NB4 (cell line): ENCODE data around the gene ARHGAP12.

Experiments
- DNase-seq: peaks from one replicate; pipeline ENCODE4 v3.0.0; 2010; ENCODE audit warnings: low read depth
- H3K4me3 ChIP-seq: one replicate; pipeline ENCODE4 v1.5.1; 2011; ENCODE audit warnings: mild to moderate bottlenecking, low read depth, low read length, moderate library complexity
- MYC ChIP-seq: IDR thresholded peaks from 2 replicates; pipeline ENCODE4 v1.6.1; 2011; ENCODE audit warnings: low read depth, low read length
- POLR2A ChIP-seq: IDR thresholded peaks from 2 replicates; pipeline ENCODE4 v1.6.1; 2011; ENCODE audit warnings: mild to moderate bottlenecking; ENCODE audit not compliant: insufficient read length; ENCODE audit errors: extremely low read depth
- TF ChIP-seq, protein P1 (sequence below): IDR thresholded peaks from one replicate; pipeline ENCODE4 v1.5.1; 2012; ENCODE audit warnings: low read depth, low read length
- TF ChIP-seq, protein P2 (sequence below): IDR thresholded peaks from 2 replicates; pipeline ENCODE4 v1.6.1; 2011; ENCODE audit warnings: low read depth, low read length

Gene ARHGAP12

DNA sequence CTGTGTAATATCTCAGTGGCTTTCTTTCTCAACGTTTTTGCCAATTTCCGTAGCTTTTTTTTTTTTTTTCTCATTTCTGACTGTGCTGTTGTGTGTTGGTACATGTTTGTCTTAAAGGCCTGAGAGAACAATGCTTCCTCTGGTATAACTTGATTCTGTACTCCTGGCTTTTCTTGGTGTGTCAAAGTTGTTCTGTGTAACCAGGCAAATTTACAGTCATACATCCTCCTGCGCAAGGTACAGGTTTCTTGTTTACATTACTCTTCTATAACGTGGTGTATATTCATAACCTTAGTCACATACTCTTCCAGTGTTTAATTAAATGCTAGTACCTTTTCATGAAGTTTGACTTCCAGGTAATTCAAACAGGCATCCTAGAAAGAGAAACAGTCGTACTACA, 8.3 kb upstream of the ARHGAP12 start:
- no peak for DNase-seq
- H3K4me3 ChIP-seq: no peak overlapping the region
- TF ChIP-seq, protein P1, sequence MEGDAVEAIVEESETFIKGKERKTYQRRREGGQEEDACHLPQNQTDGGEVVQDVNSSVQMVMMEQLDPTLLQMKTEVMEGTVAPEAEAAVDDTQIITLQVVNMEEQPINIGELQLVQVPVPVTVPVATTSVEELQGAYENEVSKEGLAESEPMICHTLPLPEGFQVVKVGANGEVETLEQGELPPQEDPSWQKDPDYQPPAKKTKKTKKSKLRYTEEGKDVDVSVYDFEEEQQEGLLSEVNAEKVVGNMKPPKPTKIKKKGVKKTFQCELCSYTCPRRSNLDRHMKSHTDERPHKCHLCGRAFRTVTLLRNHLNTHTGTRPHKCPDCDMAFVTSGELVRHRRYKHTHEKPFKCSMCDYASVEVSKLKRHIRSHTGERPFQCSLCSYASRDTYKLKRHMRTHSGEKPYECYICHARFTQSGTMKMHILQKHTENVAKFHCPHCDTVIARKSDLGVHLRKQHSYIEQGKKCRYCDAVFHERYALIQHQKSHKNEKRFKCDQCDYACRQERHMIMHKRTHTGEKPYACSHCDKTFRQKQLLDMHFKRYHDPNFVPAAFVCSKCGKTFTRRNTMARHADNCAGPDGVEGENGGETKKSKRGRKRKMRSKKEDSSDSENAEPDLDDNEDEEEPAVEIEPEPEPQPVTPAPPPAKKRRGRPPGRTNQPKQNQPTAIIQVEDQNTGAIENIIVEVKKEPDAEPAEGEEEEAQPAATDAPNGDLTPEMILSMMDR: no peak

DNA sequence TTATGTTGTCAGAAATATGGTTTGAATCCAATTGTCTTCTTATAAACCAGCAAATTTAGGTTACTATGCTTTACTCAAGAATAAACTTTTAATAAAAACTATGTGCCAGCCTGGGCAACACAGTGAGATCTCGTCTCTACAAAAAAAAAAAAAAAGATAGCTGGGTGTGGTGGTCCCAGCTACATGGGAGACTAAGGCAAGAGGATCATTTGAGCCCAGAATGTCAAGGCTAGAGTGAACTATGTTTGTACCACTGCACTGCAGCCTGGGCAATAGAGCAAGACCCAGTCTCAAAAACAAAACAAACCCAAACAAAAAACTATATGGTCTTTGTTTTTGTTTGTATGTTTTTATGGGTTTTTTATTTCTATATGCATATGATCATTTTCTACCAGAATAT, 7.5 kb upstream of the ARHGAP12 start:
- no peak for TF ChIP-seq MYC
- TF ChIP-seq POLR2A: no peak
- TF ChIP-seq, protein P2, sequence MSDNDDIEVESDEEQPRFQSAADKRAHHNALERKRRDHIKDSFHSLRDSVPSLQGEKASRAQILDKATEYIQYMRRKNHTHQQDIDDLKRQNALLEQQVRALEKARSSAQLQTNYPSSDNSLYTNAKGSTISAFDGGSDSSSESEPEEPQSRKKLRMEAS: no peak
- TF ChIP-seq, protein P1: no peak
- no peak overlapping the region for H3K4me3 ChIP-seq
- no peak for DNase-seq

DNA sequence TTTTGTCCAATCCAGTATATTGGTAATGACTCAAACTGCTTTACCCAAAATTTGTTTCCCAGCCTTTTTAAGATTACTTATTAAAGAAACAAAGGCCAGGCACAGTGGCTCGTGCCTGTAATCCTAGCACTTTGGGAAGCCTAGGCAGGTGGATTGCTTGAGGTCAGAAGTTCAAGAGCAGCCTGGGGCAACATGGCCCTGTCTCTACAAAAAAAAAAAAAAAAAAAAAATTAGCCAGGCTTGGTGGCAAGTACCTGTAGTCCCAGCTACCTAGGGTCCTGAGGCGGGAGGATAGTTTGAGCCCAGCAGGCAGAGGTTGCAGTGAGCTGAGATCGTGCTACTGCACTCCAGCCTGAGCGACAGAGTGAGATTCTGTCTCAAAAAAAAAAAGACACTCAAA, 7.0 kb upstream of the ARHGAP12 start:
- TF ChIP-seq POLR2A: no peak
- TF ChIP-seq, protein P2: no peak
- no peak for TF ChIP-seq MYC
- TF ChIP-seq, protein P1: no peak
- no peak for DNase-seq
- H3K4me3 ChIP-seq: no peak overlapping the region

DNA sequence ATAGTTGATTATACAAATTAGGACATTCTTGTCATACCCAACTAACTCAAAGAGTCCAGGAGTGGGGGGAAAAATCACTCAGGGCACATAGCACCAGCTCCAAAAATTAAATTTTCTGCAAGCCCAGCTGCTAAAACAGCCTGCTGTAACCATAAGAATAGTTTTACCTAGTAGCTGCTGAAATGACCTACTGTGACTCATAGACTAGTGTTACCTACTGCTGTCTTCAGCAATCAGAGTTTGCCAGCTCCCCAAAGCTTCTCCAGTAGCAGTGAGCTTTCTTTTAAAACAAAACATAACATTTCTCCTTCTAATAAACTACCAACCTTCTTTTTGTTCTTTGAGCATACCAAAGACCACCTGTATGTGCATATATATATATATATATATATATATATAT, 4.2 kb upstream of the ARHGAP12 start:
- DNase-seq: no peak
- no peak overlapping the region for H3K4me3 ChIP-seq
- TF ChIP-seq, protein P1: no peak
- TF ChIP-seq MYC (no peak), POLR2A (no peak)
- TF ChIP-seq, protein P2: no peak

DNA sequence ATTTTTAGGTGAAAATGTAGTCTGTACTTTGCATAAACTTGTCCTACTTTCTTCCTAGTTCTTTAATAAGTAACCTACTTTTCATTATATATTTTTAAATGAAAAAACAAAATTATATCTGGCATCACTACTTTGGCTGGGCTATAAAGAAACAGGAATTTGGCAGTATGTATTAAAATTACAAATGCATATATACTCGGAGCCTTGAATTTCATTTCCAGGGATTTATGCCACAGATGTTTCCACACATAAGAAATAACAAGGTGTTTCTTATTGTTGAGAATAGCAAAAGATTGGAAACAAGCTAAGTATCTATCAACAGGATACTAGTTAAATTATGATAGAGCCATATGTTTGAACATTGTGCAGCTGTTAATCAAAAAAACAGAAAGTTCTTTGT, 2.2 kb upstream of the ARHGAP12 start:
- DNase-seq: no peak
- H3K4me3 ChIP-seq: no peak overlapping the region
- TF ChIP-seq, protein P2: no peak
- TF ChIP-seq, protein P1: no peak
- no peak for TF ChIP-seq MYC
- TF ChIP-seq POLR2A: no peak

DNA sequence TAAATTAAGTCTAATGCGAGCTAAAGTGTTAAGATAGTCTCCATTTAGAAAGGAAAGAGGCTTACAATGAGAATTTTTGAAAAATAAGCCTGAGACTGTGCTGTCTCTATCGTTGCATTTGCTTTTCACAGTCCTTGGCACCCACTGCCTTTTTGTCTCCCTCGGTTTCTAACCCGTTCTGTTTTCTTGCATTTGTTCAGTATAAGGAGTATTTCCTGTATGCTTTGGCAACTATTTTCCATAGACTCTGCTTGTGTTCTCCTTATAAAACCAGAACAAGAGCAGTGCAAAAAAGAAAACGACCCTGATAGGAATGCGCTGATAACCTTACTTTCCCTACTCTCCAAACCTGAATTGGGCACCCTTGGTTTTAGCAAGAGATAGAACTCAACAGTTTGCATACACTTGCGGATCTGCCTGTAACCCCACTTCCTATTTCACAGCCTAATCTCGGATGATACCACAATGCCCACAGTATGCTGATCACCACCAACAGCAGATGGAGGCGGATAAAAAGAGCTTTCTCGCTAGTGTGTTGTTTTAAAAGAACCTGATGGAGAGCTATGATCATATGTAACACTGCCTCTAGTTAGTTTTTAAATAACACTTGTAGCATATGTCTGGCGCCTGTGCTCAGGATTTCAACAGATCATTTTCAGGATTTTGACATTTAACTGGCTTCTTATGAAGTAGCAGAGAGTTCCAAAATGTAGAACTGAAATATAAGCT, 1.6 kb upstream of the ARHGAP12 start:
- peak overlapping the region; percentile 65 for H3K4me3 ChIP-seq
- TF ChIP-seq, protein P2: no peak
- TF ChIP-seq MYC (no peak), POLR2A (no peak)
- TF ChIP-seq, protein P1: no peak
- peak; percentile 76 for DNase-seq
